HG02678 (cell line): Measurements from ENCODE around the gene CUEDC1.
"Not testable (repeated sequence)": the region's sequence is repeated elsewhere in the genome, so short reads cannot be mapped to it uniquely, and the experiment has no call there.

ENCODE experiments used
- ATAC-seq: cut with Tn5 transposase; IDR thresholded peaks from one replicate; pipeline ENCODE4 v1.9.1; 2021; ENCODE audit warnings: mild to moderate bottlenecking, moderate library complexity; ENCODE audit not compliant: unreplicated experiment

The CUEDC1 gene

DNA sequence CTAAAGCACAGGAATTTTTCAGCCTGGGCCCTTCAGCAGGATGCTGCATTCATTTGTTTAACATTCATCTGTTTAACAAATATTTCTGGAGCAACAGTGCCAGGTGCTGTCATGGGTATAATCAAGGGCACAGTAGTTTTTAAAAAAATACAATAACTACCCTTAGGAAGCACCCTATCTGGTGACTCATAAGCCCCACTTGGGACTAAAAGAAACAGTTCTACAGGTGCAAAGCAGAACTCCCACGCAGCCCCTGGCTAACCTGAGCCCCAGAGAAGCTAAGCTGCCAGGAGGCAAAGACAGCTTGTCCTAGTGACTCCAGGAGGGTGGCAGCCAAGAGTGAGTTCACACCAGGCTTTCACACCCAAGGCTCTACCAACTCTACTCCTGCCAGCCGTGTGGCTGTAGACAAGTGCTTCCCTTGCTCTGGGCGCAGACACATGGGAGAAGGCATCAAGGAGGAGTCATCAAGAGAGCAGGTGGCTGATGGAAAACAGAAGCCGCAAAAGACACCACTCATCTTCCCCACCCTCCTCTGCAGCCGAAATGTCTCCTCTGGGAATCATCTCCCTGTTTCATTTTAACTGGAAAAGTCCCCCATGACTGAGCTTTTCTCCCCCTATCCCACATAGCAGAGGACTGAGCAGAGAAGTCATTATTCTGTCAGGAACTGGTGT, 14.4 kb downstream of the CUEDC1 start:
- no peak for ATAC-seq

DNA sequence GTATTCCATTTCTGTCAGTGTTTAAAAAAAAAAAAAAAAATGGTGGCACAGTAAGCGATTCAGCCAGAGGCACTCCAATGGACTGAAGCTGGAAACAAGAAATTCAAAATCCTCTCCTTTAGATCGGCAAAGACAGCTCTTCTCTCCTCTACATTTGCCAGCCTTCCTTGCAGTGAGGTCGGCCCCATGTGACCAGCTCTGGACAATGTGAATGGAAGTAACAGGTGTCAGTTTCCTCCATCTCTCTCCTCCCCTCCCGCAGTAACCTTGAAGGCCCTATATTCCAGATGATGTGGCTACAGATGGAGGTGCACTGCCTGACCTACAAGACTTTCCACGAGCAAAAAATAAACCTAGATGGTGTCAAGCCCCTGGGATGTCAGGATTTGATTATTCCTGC, 15.0 kb downstream of the CUEDC1 start:
- no peak for ATAC-seq

DNA sequence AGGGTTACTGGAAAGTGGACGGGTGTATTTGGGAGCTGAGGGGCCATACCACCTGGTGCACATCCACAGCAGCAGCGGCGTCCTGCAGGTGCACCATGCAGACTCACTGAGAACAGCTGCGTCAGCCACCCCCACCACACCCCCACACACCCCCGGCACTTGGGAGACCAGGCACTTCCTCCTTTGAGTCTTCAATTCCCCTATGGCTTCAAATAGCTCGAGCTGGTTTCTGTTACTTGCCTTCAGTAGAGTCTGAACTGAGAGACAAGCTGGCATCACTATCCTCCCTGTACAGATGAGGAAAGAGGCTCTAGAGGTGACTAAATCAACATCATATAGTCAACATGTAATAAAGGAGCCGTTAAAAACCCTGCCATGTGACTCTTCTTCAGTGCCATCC, 15.4 kb downstream of the CUEDC1 start:
- peak; percentile 85 for ATAC-seq

DNA sequence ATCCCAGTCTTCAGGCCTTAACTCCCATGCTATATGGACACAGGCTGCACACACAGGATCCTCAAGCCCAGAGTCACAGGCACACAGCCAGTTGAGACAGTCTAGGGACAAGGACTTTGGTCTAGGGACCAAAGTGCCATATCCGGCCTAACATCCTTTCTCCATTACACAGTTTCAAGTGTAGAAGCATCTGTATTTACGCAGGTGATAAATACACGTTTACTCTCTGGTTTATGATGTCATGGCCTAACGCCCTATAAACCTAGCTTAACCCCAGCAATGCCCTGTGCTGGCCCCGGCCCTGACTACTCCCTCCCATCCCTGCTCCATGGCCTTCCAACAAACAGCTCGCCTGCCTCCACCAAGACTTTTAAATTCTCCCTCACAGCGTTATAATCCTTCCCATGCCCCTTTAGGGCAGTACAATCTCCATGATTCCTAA, 17.1 kb downstream of the CUEDC1 start:
- no peak for ATAC-seq

DNA sequence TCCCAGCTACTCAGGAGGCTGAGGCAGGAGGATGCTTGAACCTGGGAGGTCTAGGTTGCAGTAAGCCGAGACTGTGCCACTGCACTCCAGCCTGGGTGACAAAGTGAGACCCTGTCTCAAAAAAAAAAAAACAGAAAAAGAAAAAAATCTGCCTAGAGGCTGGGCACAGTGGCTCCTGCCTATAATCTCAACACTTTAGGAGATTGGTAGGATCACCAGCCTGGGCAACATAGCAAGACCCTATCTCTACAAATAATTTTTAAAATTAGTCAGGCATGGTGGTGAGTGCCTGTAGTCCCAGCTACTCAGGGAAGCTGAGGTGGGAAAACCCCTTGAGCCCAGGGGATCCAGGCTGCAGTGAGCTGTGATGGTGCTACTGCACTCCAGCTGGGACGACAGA, 17.7 kb downstream of the CUEDC1 start:
- no peak for ATAC-seq

DNA sequence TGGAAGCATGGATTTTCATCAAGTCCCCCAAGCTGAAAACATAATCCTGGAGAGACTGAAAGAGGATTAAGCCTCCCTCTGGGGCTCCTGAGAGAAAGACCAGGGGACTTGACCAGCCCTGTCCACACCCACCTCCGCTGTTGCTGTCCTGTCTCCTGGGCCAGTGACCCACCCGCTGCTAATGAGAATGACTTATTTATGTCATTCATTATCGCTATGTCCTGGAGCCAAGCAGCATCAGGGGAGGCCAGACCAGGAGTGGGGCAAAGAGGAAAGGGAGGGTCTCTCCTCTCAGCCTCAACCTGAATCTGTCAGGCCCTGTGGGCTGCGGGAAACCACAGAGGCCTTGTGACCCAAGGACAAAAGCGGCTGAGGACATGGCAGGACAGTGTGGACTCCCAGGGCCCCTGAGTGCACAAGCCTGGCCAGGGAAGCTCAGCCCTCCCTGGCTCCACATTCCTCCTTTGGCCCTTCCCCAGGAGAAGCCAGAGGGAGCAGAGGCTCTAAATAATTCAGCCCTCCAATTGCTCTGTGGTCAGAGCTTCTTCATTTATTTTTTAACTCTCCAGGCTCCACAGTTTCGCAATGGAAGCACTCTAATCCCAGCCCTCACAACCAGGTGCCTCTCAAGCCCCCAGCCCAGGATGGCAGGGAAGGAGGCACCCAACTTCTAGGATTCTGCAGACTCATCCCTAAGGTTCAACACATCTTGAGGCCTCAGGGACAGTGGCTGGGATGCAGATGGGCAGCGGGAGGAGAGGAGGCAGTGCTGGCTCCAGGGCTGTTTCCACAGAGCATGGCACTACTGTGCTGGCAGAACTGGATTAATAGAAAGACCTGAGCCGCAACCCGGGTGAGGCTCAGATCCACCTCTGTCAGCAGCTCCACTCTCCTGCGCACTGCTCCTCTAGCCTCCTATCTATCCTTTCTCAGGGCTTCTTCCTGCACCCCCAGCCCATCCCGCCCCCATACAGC, 19.1 kb downstream of the CUEDC1 start:
- ATAC-seq = no peak

DNA sequence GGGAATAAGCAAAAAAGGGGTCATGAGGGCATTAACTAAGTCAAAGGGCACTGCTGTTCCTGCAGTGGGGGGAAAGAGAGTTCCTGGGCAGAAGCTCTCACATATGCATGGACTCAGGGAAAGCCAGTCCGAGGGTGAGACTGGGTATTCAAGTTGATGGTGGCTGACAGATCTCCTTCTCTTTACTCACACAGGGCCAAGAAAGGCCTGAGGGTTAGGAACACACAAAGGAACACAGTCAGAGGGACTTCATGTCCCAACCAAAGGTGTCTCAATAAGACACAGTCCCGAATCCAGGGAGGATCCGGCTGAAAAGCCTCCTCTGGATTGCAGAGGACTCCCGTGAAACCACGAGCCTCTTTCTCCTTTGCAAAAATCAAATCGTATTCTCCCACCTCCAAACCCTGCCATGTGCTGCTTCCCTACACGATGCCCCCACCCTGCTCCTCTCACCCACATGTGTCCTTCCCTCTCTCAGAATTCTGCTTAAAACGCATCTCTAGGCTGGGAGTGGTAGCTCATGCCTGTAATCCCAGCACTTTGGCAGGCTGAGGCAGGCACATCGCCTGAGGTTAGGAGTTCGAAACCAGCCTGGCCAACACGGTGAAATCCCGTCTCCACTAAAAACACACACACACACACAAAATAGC, 23.6 kb downstream of the CUEDC1 start:
- ATAC-seq = no peak

DNA sequence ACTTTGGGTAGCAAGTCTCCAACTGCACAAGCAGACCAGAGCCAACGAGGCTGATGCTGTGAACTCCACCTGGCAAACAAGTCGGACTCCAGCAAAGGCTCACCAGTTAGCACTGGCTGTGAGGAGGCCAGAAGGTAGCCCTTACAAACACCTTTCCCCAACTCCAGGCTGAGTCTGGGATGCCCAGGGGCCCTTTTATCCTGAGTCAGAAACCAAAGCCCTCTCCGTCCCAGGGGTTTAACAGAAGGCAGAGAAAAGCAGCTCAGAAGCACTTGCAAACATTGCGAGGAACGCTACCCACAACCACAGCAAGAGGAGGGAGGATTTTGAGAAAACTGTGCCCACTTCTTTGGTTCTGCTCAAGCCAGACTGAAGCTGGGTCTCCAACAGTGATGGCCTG, 25.0 kb downstream of the CUEDC1 start:
- no peak for ATAC-seq

DNA sequence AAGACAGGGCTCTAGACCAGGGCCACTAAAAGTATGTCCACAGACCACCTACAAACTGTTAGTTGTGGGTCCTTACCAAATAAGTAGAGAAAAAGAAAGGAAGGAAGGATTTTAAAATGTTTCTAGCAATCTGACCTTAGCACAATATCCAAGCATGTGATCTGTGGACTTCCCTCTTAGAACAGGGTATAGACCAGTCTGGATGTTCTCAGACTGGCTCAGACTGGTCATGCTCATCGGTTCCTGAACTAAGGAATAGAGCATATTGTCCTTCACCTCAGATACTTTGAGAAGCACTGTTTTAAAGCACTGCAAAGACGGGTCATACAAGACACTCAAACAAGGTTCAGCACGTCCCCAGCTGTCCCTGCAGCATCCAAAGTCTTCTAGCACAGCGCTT, 25.8 kb downstream of the CUEDC1 start:
- ATAC-seq = no peak

DNA sequence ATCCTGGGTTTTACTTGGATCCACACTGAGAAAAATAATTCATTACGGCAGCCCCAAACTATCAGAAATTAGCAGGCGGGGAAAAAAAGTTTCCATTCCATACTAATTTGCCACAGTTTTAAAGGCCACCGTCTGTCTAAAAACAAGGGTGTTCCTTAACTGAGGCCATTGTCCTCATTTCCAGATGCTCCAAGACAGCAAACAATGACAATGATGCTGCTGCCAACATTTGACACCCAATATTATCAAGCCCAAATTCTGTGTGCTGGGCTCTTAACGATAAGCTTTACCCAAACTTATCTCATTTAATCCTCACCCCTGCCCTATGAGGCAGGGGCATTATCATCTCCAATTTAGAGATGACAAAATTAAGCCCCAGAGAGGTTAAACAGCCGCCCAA, 26.3 kb downstream of the CUEDC1 start:
- no peak for ATAC-seq

DNA sequence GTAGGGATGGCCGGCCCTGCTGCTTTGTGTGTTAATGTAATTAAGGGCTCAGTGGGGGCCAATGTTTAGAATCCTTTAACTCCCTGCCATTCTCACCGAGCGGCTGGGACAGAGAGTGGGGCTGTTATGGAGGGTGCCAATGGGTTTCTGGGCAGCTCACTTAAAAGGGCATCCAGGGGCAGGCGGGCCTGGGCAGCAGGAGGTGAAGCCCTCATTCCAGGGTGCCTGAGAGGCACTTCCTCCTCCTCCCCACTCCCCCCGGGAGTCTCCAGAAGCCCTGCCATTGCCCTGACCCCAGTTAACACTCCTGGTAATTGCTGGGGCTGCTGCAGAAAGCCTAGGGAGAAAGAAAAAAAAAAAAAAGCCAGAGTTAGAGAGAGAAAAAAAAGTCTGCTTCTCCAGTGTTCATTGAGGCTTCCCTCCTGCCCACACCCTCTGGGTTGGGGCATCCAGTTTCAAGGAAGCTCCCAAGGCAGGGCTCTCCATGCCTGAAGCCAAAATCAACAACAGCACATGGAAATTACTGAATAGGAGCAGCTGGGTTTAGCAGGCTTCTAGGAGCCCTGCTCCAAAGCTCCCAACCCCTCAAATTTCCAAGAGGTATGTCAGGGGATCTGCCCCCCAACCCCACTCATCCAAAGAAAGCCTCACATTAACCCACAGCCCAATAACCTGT, 28.0 kb downstream of the CUEDC1 start:
- ATAC-seq = no peak

DNA sequence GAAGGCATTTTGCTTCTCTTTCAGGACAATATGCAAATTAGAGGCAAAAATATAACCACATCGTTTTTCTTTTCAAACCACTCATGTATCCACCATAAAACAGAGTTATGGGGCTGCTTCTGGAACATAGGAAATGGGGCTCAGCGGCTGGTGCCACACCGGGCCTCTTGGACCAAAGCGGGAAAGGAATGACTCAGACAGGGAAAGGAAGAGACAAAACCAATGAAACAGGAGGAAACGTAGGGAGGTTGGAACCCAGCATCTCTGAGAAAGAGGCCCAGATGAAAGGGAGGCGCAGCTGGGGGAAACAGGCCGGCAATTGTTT, 28.5 kb downstream of the CUEDC1 start:
- no peak for ATAC-seq

DNA sequence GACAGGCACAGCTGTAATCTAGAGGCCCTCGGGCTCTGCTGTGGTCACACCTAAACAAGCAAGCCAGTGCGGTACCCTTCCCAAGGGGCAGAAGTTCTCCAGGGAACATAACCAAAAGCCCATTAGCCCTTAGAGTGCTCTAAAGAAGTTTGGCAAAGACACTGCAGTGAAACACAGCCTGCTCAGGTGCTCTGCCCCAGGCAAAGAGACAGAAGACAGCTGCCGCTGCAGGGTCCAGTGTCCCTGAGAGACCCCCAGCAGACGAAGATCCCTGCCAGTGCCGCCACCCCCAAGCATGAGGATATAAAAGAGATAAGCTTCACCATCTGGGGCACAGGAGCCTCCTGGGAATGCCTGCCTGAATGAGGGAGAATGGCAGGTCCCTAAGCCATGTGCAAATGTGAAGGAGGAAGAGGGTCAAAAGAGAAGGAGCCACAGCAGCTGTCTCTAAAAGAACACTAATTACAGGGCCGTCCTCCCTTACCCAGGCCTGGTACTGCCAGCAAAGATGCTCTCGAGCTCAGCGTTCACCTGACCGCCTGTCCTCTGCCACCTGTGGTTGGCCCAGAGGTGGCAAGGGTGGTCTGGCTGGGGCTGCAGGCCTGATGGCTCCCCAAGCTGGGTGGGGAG, 29.7 kb downstream of the CUEDC1 start:
- ATAC-seq = no peak

DNA sequence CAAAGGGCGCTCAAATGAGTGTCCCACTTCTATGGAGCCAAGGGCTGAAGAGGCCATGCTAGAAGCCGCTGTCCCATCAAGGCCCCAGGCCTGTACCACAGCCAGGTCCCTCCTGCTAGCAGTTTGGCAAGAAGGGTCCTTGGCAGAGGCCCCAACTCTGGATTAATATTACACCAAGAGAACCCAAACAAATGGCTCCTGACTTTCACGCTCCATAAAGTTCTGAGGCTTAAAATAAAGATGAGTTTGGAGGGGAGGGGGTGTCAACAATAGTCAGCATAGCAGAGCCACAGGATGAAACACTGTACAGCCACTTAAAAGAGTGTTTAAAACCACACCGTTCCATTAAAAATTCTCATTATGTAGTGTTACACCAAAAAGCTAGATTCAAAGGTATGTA, 30.5 kb downstream of the CUEDC1 start:
- no peak for ATAC-seq

DNA sequence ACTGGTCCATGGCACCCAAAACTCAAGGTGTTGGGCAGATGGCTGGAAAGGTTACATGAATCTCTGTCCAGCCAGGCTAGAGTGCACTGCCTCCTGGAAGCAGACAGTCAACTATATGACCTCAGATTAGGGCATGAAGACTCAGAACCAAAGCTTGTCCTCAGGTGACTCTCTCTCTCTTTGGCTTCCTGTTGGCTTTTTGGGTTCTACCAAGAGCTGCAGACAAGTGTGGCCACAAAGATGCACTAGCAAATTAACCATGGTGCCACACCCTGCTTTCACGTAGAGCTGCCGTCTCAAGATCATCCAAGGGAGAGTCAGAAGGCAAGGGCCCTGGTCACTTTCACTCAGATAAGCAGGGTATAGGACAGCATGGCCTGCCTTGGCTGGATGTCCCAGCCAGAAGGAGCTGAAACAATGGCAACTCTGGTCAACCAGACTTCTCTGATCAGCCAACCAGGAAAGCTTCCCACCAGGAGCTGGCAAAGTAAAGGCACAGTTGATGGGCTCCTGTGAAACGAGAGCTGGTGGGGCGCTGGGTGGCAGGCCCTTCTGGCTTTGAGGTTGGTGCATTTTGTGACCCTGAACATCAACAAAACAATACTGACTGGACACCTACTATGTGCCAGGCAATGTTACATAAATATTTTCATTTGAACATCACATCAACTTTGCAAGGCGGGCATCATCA, 31.9 kb downstream of the CUEDC1 start:
- no peak for ATAC-seq

DNA sequence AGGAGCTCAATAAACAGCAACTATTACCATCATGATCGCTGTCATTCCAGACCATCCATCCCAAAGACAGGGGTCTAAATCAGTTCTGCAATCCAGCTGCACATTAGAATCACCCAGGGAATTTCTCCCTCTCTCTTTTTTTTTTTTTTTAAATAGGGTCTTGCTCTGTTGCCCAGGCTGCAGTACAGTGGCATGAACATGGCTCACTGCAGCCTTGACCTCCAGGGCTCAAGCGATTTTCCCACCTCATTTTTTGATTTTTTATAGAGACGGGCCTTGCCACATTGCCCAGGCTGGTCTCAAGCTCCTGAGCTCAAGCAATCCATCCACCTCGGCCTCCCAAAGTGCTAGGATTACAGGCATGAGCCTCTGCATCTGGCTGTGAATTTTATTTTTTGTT, 32.5 kb downstream of the CUEDC1 start:
- ATAC-seq = not testable (repeated sequence)

DNA sequence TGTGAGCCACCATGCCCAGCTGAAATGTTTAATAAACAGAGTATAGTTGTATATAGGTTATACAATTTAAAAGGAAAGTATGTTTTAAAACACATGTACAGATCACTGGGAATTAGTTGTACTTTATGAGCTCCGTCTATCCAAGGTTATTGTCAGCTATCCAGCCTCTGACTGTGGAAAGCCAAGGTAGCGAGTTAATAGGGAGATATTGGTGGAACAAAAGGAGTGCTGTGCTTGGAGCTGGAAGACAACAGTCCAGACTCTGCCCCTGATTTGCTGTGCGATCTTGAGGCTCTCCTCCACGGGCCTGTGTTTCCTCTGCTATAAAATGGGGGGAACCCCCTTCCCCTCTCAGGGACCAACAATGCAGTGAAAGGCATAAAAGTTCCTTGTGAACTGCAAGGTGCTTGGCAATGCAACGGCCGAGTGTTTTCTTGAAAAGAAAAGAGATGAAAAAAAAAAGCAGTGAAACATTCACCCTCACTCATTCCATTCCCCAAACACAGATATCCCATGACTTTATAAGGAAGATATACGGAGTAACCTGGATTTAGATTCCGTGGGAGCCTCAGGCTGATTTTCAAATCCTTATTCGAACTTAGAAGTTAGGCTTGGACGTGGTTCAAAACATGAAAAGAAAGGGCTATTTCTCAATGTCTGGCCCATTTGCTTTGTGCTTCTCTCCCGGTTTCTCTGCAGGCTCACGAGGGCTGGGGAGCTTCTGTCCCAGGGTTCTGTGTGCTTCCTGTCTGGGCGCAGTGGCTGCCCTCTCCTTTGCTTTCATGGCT, 34.1 kb downstream of the CUEDC1 start:
- ATAC-seq = no peak

DNA sequence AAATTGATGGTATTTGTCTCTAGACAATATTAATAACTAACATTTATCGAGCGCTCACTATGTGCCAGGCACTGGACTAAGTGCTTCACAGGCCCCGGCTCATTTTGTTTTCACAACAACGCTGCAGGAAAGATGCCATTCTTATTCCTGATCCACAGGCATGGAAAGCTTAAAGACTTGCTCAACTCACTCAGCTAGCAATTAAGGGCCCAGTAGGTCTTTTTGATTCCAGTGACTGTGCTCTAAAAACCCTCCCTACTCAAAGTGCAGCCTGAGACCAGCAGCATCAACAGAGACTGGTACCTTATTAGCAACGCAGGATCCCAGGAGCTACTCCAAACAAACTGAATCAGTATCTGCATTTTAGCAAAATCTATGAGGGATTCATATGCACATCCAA, 35.3 kb downstream of the CUEDC1 start:
- no peak for ATAC-seq
